HepG2 (cell line): Measurements from ENCODE around the gene TEX19. TPM values are rescaled to one million over a fixed set of nuclear protein-coding genes. Genes with fewer than 3 reads are reported as not detected.

Experiments used
- GABPA ChIP-seq, 2 experiments: IDR thresholded peaks; 2 replicates each; pipeline ENCODE4 v1.6.1; 2011 to 2016; ENCODE audit warnings: low read depth in 2 of 2, low read length in 1 of 2, missing biosample characterization in 1 of 2, missing genetic modification characterization in 1 of 2
- IRF2 ChIP-seq: IDR thresholded peaks from 2 replicates; pipeline ENCODE4 v1.6.1; 2018; ENCODE audit warnings: missing genetic modification reagents, missing compliant biosample characterization
- KDM1A ChIP-seq: IDR thresholded peaks from 2 replicates; pipeline ENCODE4 v1.6.1; 2016; ENCODE audit warnings: missing compliant biosample characterization
- KMT2A ChIP-seq: sonication (generic); formaldehyde crosslinking; IDR thresholded peaks from 2 replicates; pipeline ENCODE4 v1.4.0; 2020; ENCODE audit warnings: missing genetic modification reagents
- LCORL ChIP-seq, 2 experiments: fragments of 450-650 bp in 1 of 2; sonication (generic) in 1 of 2; formaldehyde crosslinking in 1 of 2; IDR thresholded peaks; 2 replicates each; pipeline versions ENCODE4 v1.5.0 to v1.6.1; 2017 to 2020; ENCODE audit warnings: antibody characterized with exemption in 1 of 2, missing genetic modification reagents in 1 of 2
- MEF2D ChIP-seq: sonication (generic); formaldehyde crosslinking; IDR thresholded peaks from 2 replicates; pipeline ENCODE4 v1.5.1; 2020; ENCODE audit warnings: mild to moderate bottlenecking, missing genetic modification reagents
- NR1H2 ChIP-seq: sonication (generic); formaldehyde crosslinking; IDR thresholded peaks from 2 replicates; pipeline ENCODE4 v1.8.1; 2022; ENCODE audit warnings: low read depth, missing genetic modification reagents, borderline replicate concordance
- NR2F1 ChIP-seq, 2 experiments: fragments of 450-650 bp in 1 of 2; formaldehyde crosslinking in 1 of 2; IDR thresholded peaks; 2 replicates each; pipeline versions ENCODE4 v1.5.0 to v1.6.1; 2016 to 2020; ENCODE audit warnings: mild to moderate bottlenecking in 1 of 2, missing compliant biosample characterization in 1 of 2, missing genetic modification reagents in 1 of 2, moderate library complexity in 1 of 2
- PITX1 ChIP-seq: sonication (generic); formaldehyde crosslinking; IDR thresholded peaks from 2 replicates; pipeline ENCODE4 v1.5.1; 2020; ENCODE audit warnings: mild to moderate bottlenecking, missing genetic modification reagents
- RARA ChIP-seq: IDR thresholded peaks from 2 replicates; pipeline ENCODE4 v1.6.1; 2016; ENCODE audit warnings: missing genetic modification reagents, missing compliant biosample characterization
- SALL2 ChIP-seq: sonication (generic); formaldehyde crosslinking; IDR thresholded peaks from 2 replicates; pipeline ENCODE4 v1.8.1; 2023; ENCODE audit warnings: mild to moderate bottlenecking, missing genetic modification reagents, inconsistent platforms
- TARDBP ChIP-seq: sonication (generic); formaldehyde crosslinking; IDR thresholded peaks from 2 replicates; pipeline ENCODE4 v1.8.0; 2022; ENCODE audit warnings: mild to moderate bottlenecking, missing genetic modification reagents
- TSC22D2 ChIP-seq: sonication (generic); formaldehyde crosslinking; IDR thresholded peaks from 2 replicates; pipeline ENCODE4 v1.5.1; 2020; ENCODE audit warnings: missing genetic modification reagents, mild to moderate bottlenecking, borderline replicate concordance
- ZBTB1 ChIP-seq: sonication (generic); formaldehyde crosslinking; IDR thresholded peaks from 2 replicates; pipeline ENCODE4 v1.4.0; 2020; ENCODE audit warnings: missing genetic modification reagents, borderline replicate concordance
- ZMAT3 ChIP-seq: sonication (generic); formaldehyde crosslinking; conservative IDR thresholded peaks from 2 replicates; pipeline ENCODE4 v1.7.0; 2021; ENCODE audit warnings: missing genetic modification reagents
- ZNF207 ChIP-seq: fragments of 450-650 bp; IDR thresholded peaks from 2 replicates; pipeline ENCODE4 v1.6.1; 2016; ENCODE audit warnings: antibody characterized with exemption, borderline replicate concordance
- ZNF292 ChIP-seq: sonication (generic); formaldehyde crosslinking; IDR thresholded peaks from 2 replicates; pipeline ENCODE4 v1.8.1; 2022; ENCODE audit warnings: mild to moderate bottlenecking, low read depth, missing genetic modification reagents, borderline replicate concordance
- ZNF354B ChIP-seq: sonication (generic); formaldehyde crosslinking; IDR thresholded peaks from 2 replicates; pipeline ENCODE4 v1.8.0; 2022; ENCODE audit warnings: mild to moderate bottlenecking, missing genetic modification reagents
- ZNF737 ChIP-seq: sonication (generic); formaldehyde crosslinking; IDR thresholded peaks from 2 replicates; pipeline ENCODE4 v1.5.0; 2020; ENCODE audit warnings: missing genetic modification reagents, mild to moderate bottlenecking, borderline replicate concordance
- ZSCAN25 ChIP-seq: sonication (generic); formaldehyde crosslinking; IDR thresholded peaks from 2 replicates; pipeline ENCODE4 v1.8.0; 2022; ENCODE audit warnings: mild to moderate bottlenecking, missing genetic modification reagents
- polyA plus RNA-seq, 8 experiments: library from polyadenylated mRNA; depleted of rRNA in 3 of 8; stranded (reverse) in 7 of 8; unstranded in 1 of 8; fragments of >200 nt; fragmentation: Illumina TruSeq in 4 of 8; extraction: Trizol in 4 of 8; gene quantifications; 2 replicates each; pipeline versions ENCODE4 v1.2.1 to v1.2.3, GENCODE V29; 2011 to 2016; ENCODE audit warnings: low read depth in 4 of 8, missing spikeins in 1 of 8, mixed read lengths in 1 of 8; ENCODE audit not compliant: insufficient read depth in 1 of 8
- total RNA-seq, 5 experiments: library from RNA; depleted of rRNA; stranded (reverse); fragments of >200 nt; fragmentation: Illumina TruSeq; extraction: Trizol; gene quantifications; 2 replicates each; pipeline ENCODE4 v1.2.3, GENCODE V29; 2016; ENCODE audit warnings: low read depth in 1 of 5
- TF ChIP-seq, protein P1 (sequence below): IDR thresholded peaks from 2 replicates; pipeline ENCODE4 v1.6.1; 2012; ENCODE audit warnings: inconsistent platforms
- TF ChIP-seq, protein P2 (sequence below): sonication (generic); formaldehyde crosslinking; IDR thresholded peaks from 2 replicates; pipeline ENCODE4 v1.4.0; 2020; ENCODE audit warnings: mild to moderate bottlenecking, missing genetic modification reagents
- TF ChIP-seq, protein P3 (sequence below): sonication (generic); formaldehyde crosslinking; IDR thresholded peaks from 2 replicates; pipeline ENCODE4 v1.4.0; 2020; ENCODE audit warnings: missing genetic modification reagents

TEX19 gene
- total and polyA plus RNA-seq, 2 of the 13 experiments (the other 11 are each of a cell fraction or from before 2014, with no cell fraction given), result 1.3 to 6.0 TPM

DNA sequence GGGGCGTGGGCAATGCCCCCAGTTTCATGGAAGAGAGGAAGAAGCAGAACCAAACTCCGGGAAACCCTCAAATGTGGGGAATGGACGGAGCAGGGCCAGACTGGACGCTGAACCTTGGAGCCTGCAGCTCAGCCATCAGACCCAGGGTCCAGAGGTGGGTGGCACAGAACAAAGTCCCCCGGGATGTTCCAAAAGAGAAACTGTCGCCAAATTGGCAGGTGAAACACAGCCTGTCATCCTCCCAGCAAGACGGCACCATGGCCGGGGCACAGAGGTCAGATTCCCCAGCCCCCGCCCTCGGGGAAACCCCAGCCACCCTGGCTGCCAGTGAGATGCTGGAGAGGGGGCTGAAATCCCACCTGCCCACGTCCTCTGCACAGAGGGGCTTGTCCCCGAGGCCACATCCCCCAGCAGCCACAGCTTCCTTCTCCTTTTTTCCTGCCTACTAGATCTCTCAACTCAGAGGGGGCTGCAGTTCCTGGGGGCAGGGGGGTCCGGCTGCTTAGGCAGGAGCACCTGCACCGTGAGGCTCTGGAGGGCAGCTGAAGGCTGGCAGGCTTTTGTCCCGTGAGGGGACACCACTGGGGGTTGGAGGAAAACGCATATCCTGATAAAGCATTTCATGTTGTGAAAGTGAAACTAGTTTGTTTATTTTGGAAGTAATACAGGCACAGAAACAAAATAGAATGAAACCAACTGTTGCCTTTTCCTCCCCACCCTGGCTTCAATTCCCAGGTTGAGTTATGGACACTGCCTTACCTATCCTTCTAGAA is 24.2 kb upstream of the TEX19 start (continued):
- TF ChIP-seq PITX1 (CRISPR knock-in tag), result peak; percentile 43; the same call in 1 of the 2 replicates
- TF ChIP-seq, protein P1, sequence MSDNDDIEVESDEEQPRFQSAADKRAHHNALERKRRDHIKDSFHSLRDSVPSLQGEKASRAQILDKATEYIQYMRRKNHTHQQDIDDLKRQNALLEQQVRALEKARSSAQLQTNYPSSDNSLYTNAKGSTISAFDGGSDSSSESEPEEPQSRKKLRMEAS, result peak; percentile 1; the same call in 1 of the 2 replicates
- TF ChIP-seq MEF2D (CRISPR knock-in tag), result peak; percentile 62; the same call in 1 of the 2 replicates
- no peak for TF ChIP-seq LCORL (IDR thresholded peaks at IDR 0.05)
- peak; percentile 61; the same call in 1 of the 2 replicates for TF ChIP-seq LCORL (CRISPR knock-in tag; IDR thresholded peaks at IDR 0.05)
- TF ChIP-seq ZBTB1 (CRISPR knock-in tag), result no peak
- TF ChIP-seq ZNF207, result no peak
- peak; percentile 60; the same call in 1 of the 2 replicates for TF ChIP-seq TARDBP (CRISPR knock-in tag)
- TF ChIP-seq NR1H2 (CRISPR knock-in tag), result no peak
- TF ChIP-seq, protein P2, sequence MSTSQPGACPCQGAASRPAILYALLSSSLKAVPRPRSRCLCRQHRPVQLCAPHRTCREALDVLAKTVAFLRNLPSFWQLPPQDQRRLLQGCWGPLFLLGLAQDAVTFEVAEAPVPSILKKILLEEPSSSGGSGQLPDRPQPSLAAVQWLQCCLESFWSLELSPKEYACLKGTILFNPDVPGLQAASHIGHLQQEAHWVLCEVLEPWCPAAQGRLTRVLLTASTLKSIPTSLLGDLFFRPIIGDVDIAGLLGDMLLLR (CRISPR knock-in tag), result no peak
- peak; percentile 72 for TF ChIP-seq IRF2 (CRISPR knock-in tag)
- TF ChIP-seq NR2F1 (CRISPR knock-in tag; IDR thresholded peaks at IDR 0.05), result peak; percentile 25 to 48; a peak in 2 of 4 replicates
- TF ChIP-seq ZSCAN25 (CRISPR knock-in tag), result 0 out of 2 replicates have a peak, but pooled peaks have one; percentile 29
- TF ChIP-seq, protein P3, sequence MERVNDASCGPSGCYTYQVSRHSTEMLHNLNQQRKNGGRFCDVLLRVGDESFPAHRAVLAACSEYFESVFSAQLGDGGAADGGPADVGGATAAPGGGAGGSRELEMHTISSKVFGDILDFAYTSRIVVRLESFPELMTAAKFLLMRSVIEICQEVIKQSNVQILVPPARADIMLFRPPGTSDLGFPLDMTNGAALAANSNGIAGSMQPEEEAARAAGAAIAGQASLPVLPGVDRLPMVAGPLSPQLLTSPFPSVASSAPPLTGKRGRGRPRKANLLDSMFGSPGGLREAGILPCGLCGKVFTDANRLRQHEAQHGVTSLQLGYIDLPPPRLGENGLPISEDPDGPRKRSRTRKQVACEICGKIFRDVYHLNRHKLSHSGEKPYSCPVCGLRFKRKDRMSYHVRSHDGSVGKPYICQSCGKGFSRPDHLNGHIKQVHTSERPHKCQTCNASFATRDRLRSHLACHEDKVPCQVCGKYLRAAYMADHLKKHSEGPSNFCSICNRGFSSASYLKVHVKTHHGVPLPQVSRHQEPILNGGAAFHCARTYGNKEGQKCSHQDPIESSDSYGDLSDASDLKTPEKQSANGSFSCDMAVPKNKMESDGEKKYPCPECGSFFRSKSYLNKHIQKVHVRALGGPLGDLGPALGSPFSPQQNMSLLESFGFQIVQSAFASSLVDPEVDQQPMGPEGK (CRISPR knock-in tag), result peak; percentile 50
- TF ChIP-seq GABPA (IDR thresholded peaks at IDR 0.05; ENCODE audit: low read depth, low read length), result no peak
- TF ChIP-seq GABPA (CRISPR knock-in tag; IDR thresholded peaks at IDR 0.05; ENCODE audit: low read depth), result 0 out of 2 replicates have a peak, but pooled peaks have one; percentile 15
- TF ChIP-seq ZMAT3, result 0 out of 2 replicates have a peak, but pooled peaks have one; percentile 50
- TF ChIP-seq TSC22D2 (CRISPR knock-in tag), result 0 out of 2 replicates have a peak, but pooled peaks have one; percentile 17
- no peak for TF ChIP-seq SALL2 (CRISPR knock-in tag)
- TF ChIP-seq ZNF292 (CRISPR knock-in tag), result peak; percentile 22; the same call in 1 of the 2 replicates
- no peak for TF ChIP-seq ZNF737 (CRISPR knock-in tag)
- TF ChIP-seq ZNF354B, result peak; percentile 54; the same call in 1 of the 2 replicates
- TF ChIP-seq KDM1A (CRISPR knock-in tag), result 0 out of 2 replicates have a peak, but pooled peaks have one; percentile 13
- 0 out of 2 replicates have a peak, but pooled peaks have one; percentile 8 for TF ChIP-seq RARA (CRISPR knock-in tag)
- no peak for TF ChIP-seq KMT2A (CRISPR knock-in tag)
